Nephron (organoid): ENCODE measurements around the gene POLD1.

ENCODE experiments used
- H3K27ac Mint-ChIP-seq, 3 experiments: 2 replicates each; pipeline ENCODE4 v1.8.0; 2020; ENCODE audit warnings: mixed read lengths in 3 of 3, mild to moderate bottlenecking in 2 of 3, moderate library complexity in 1 of 3
- H3K27me3 Mint-ChIP-seq: 2 replicates; pipeline ENCODE4 v1.8.0; 2021; ENCODE audit warnings: low read depth, mild to moderate bottlenecking, moderate library complexity, mixed read lengths
- H3K36me3 Mint-ChIP-seq: 2 replicates; pipeline ENCODE4 v1.8.0; 2020; ENCODE audit warnings: low read depth, mixed read lengths
- H3K4me1 Mint-ChIP-seq: 2 replicates; pipeline ENCODE4 v1.8.0; 2020; ENCODE audit warnings: mixed read lengths
- H3K4me3 Mint-ChIP-seq, 3 experiments: 2 replicates each; pipeline ENCODE4 v1.8.0; 2020; ENCODE audit warnings: mild to moderate bottlenecking in 3 of 3, mixed read lengths in 3 of 3, moderate library complexity in 2 of 3
- H3K9me3 Mint-ChIP-seq: 2 replicates; pipeline ENCODE4 v1.8.0; 2020; ENCODE audit warnings: mixed read lengths
- TF ChIP-seq, protein P1 (sequence below), 3 experiments: fragments of 200-600 bp; sonication (generic); IDR thresholded peaks; one replicate each; pipeline ENCODE4 v1.5.0; 2021; ENCODE audit warnings: antibody characterized with exemption in 3 of 3; ENCODE audit not compliant: unreplicated experiment in 3 of 3

Gene POLD1

DNA sequence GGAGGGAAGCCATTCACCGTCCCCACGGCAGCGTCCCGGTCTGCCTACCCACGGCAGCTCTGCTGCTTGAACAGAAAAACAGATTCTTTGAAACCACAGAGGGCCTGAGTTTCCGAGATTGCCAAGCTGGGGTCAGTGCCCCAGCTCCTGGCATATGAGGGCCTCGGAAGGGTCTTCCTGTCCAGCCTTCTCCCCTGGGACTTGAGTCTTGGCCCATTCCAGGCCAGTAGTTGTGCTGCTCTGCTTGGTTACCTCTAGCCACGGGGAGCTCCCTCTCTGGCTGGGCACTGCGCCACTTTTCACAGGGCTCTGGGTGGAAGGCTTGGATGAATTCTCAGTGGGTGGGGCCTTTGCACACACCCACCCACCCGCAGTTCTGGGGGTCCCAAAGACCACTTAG, 26.0 kb downstream of the POLD1 start:
- no peaks in the 10 kb centered on the region for H3K27me3 Mint-ChIP-seq
- no peak overlapping the region for H3K27ac Mint-ChIP-seq
- TF ChIP-seq, protein P1, sequence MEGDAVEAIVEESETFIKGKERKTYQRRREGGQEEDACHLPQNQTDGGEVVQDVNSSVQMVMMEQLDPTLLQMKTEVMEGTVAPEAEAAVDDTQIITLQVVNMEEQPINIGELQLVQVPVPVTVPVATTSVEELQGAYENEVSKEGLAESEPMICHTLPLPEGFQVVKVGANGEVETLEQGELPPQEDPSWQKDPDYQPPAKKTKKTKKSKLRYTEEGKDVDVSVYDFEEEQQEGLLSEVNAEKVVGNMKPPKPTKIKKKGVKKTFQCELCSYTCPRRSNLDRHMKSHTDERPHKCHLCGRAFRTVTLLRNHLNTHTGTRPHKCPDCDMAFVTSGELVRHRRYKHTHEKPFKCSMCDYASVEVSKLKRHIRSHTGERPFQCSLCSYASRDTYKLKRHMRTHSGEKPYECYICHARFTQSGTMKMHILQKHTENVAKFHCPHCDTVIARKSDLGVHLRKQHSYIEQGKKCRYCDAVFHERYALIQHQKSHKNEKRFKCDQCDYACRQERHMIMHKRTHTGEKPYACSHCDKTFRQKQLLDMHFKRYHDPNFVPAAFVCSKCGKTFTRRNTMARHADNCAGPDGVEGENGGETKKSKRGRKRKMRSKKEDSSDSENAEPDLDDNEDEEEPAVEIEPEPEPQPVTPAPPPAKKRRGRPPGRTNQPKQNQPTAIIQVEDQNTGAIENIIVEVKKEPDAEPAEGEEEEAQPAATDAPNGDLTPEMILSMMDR (IDR thresholded peaks at IDR 0.05; ENCODE audit: unreplicated experiment in 3 of 3) = no peak
- no peaks in the 10 kb centered on the region for H3K4me1 Mint-ChIP-seq
- H3K4me3 Mint-ChIP-seq = no peak overlapping the region
- H3K36me3 Mint-ChIP-seq = peaks cover 28% of the 10 kb centered on the region
- H3K9me3 Mint-ChIP-seq = no peaks in the 10 kb centered on the region

DNA sequence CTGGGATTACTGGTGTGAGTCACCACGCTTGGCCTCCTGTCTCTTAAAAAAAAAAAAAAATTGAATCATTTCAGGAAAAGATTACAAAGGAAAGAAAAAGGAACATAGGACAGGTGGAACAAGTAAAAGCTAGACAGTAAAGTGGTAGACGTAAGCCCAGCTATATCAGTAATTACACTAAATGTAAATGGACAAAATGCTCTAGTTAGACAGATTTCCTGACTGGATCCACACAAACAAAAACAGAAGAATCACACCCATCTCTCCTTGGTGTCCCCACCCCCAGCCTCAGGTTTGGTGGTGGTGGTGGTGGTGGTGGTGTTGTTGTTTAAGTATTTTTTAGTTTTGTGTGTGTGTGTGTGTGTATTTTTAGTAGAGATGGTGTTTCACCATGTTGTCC, 28.3 kb downstream of the POLD1 start:
- Mint-ChIP-seq H3K36me3 (peaks cover 21% of the 10 kb centered on the region), H3K4me1 (no peaks in the 10 kb centered on the region), H3K9me3 (no peaks in the 10 kb centered on the region), H3K27ac (no peak overlapping the region), H3K4me3 (no peak overlapping the region), H3K27me3 (no peaks in the 10 kb centered on the region)
- TF ChIP-seq, protein P1 (IDR thresholded peaks at IDR 0.05; ENCODE audit: unreplicated experiment in 3 of 3) = no peak

DNA sequence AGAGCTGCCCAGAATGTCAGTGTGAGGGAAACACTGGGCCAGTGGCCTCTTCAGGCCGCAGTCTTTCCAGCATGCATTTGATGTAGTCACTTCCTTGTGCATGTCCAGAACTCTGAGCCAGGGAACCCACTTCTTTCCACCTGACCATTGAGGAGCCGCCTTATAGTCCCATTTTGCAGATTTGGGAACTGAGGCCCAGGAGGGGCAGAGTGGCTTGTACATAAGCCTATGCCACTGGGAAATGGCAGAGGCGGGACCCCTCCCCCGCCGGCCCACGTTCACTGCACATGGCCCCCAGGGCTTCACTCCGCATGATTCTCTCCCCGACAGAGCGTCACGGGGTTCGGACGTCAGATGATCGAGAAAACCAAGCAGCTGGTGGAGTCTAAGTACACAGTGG, 28.9 kb downstream of the POLD1 start:
- TF ChIP-seq, protein P1 (IDR thresholded peaks at IDR 0.05; ENCODE audit: unreplicated experiment in 3 of 3) = no peak
- Mint-ChIP-seq H3K4me3 (no peak overlapping the region), H3K27me3 (no peaks in the 10 kb centered on the region), H3K9me3 (no peaks in the 10 kb centered on the region), H3K4me1 (no peaks in the 10 kb centered on the region), H3K27ac (no peak overlapping the region), H3K36me3 (peaks cover 21% of the 10 kb centered on the region)

DNA sequence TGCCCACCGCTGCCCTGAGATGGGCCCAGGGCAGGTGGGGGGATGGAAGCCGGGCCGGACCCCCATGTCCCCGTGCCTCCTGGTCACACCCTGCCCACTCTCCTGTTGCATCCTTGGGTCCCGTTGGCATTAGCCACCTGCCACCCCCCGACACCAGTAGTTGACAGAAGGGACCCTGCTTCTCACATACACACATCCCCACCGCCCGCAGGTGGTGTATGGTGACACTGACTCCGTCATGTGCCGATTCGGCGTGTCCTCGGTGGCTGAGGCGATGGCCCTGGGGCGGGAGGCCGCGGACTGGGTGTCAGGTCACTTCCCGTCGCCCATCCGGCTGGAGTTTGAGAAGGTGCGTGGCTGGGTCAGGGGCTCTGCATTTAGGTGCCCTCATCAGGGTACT, 29.4 kb downstream of the POLD1 start:
- no peaks in the 10 kb centered on the region for H3K4me1 Mint-ChIP-seq
- peaks cover 3% of the 10 kb centered on the region for H3K27me3 Mint-ChIP-seq
- TF ChIP-seq, protein P1 (IDR thresholded peaks at IDR 0.05; ENCODE audit: unreplicated experiment in 3 of 3) = no peak
- no peak overlapping the region for H3K4me3 Mint-ChIP-seq
- no peak overlapping the region for H3K27ac Mint-ChIP-seq
- no peaks in the 10 kb centered on the region for H3K9me3 Mint-ChIP-seq
- peaks cover 21% of the 10 kb centered on the region for H3K36me3 Mint-ChIP-seq

DNA sequence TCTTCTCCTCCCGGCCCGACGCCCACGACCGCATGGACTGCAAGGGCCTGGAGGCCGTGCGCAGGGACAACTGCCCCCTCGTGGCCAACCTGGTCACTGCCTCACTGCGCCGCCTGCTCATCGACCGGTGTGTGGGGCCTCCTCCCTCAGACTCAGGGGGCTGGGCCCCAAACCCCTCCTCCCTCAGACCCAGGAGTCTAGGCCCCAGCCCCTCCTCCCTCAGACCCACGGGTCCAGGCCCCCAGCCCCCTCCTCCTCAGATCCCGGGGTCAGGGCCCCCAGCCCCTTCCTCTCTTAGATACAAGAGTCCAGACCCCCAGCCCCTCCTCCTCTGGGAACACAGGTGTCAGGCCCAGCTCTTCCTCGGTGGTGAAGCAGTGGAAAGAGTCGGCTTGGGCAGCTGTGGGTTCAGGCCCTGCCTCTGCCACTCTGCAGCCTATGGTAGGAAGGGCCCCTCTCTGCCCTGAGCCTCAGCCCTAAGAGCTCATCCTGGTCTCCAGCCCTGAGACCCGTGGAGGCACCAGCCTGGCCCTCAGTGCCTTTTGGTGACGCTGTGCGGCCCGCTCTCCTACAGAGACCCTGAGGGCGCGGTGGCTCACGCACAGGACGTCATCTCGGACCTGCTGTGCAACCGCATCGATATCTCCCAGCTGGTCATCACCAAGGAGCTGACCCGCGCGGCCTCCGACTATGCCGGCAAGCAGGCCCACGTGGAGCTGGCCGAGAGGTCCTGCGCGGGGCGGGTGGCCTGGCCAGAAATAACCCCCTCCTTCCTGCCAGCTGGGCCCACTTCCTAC, 30.9 kb downstream of the POLD1 start:
- TF ChIP-seq, protein P1 (IDR thresholded peaks at IDR 0.05; ENCODE audit: unreplicated experiment in 3 of 3) = peak; percentile 83 to 91 (median 86)
- peaks cover 18% of the 10 kb centered on the region for H3K27me3 Mint-ChIP-seq
- no peaks in the 10 kb centered on the region for H3K9me3 Mint-ChIP-seq
- peaks cover 9% of the 10 kb centered on the region for H3K4me1 Mint-ChIP-seq
- no peak overlapping the region for H3K27ac Mint-ChIP-seq
- H3K4me3 Mint-ChIP-seq = no peak overlapping the region
- H3K36me3 Mint-ChIP-seq = peaks cover 21% of the 10 kb centered on the region

DNA sequence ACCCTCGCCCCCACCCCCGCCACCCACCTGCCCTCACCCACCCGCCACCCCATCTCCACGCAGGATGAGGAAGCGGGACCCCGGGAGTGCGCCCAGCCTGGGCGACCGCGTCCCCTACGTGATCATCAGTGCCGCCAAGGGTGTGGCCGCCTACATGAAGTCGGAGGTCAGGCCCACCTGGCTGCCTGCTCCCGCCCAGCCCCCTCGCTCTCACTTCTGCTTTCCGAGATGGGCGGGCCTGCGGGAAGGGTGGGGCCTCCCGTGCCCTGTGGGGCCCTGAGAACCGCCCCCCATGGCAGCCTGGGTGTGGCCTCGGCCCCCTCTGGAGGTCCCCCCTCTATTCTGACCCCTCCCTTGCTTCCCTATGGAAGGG, 31.5 kb downstream of the POLD1 start:
- TF ChIP-seq, protein P1 (IDR thresholded peaks at IDR 0.05; ENCODE audit: unreplicated experiment in 3 of 3) = no peak

More for the DNA sequence above, 31.5 kb downstream of the POLD1 start:
- Mint-ChIP-seq H3K4me3 (no peak overlapping the region), H3K9me3 (no peaks in the 10 kb centered on the region), H3K36me3 (peaks cover 16% of the 10 kb centered on the region), H3K4me1 (peaks cover 13% of the 10 kb centered on the region), H3K27me3 (peaks cover 24% of the 10 kb centered on the region), H3K27ac (no peak overlapping the region)
